Subcutaneous adipose tissue (tissue), 4 donors: ENCODE results near the gene ATP10D. TPM values are rescaled to one million over a fixed set of nuclear protein-coding genes. Genes with fewer than 3 reads are reported as not detected.

Experiments
- total RNA-seq, 4 donors: library from RNA; depleted of rRNA; stranded (reverse); fragments of >200 nt; gene quantifications; one replicate each; pipeline ENCODE4 v1.1.0, GENCODE V29; 2016
- TF ChIP-seq, protein P1 (sequence below): fragments of 450-650 bp; IDR thresholded peaks from one replicate; pipeline ENCODE4 v1.5.1; 2016; ENCODE audit warnings: low read depth, mild to moderate bottlenecking, control low read depth, antibody characterized with exemption, moderate library complexity

ATP10D gene
- total RNA-seq, 4 donors from 2014 or later = 12.6 to 22.4 (median 15.4) TPM

DNA sequence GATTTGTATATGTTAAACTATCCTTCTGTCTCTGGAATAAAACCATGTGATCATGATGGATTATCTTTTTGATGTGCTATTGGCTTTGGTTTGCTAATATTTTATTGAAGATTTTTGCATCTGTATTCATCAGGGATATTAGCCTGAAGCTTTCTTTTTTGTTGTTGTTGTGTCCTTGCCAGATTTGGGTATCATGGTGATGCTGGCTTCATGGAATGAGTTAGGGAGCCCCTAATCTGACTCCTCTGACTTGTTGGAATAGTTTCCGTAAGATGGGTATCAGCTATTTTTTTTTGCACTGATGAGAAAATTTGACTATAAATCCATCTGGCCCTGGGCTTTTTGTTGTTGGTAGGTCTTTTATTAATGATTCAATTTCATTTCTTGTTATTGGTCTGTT lies 45.7 kb downstream of the ATP10D start:
- TF ChIP-seq, protein P1, sequence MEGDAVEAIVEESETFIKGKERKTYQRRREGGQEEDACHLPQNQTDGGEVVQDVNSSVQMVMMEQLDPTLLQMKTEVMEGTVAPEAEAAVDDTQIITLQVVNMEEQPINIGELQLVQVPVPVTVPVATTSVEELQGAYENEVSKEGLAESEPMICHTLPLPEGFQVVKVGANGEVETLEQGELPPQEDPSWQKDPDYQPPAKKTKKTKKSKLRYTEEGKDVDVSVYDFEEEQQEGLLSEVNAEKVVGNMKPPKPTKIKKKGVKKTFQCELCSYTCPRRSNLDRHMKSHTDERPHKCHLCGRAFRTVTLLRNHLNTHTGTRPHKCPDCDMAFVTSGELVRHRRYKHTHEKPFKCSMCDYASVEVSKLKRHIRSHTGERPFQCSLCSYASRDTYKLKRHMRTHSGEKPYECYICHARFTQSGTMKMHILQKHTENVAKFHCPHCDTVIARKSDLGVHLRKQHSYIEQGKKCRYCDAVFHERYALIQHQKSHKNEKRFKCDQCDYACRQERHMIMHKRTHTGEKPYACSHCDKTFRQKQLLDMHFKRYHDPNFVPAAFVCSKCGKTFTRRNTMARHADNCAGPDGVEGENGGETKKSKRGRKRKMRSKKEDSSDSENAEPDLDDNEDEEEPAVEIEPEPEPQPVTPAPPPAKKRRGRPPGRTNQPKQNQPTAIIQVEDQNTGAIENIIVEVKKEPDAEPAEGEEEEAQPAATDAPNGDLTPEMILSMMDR = no peak

DNA sequence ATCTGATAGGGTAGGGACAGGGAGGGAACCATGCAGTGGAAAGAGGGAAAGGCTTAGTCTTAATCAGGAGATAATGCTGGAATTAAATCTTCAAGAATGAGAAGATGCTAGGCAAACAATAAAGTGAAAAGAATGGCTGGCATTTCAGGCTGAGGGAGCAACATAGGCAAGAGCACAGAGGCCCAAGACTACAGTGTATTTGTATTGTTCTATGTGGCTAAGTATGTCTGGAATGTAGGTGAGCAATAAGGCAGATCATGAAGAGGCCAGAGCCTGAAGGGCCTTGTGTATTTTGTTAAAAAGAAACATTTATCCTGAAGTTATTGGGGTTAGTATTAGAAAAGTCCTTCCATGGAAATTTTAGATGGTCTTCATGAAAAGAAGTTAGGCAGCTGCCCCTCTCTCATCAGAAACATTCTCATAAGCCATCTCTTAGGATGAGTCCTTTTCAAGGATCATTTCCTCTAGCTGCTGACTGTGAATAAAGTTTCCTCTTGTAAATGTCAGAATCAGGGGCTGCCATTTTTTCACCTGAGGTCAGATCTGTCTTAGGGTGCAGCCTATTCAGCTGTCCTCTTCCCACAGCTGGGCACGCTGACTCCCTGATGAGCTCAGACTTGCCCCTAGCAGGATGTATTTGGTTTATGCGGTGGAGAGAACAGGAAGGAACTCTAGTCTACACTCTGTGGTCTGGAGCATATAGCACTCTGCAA lies 46.3 kb downstream of the ATP10D start:
- TF ChIP-seq, protein P1 = no peak

DNA sequence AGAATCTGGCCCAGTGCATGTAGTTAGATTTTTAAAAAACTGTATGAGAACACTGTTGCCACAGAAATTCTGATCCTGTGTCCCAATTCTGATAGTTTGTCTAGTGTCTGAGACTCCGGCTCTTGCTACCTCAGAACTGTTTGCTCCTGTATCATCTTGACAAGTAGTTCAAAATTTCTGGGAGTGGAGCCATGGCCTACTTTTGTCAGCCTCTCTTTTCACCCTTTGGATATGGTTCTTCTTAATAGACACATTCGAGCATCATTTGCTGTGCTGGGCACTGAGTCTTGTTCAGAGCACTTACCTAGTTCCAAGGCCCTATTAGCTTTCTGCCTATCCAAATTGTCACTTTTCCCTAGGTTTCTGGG lies 46.9 kb downstream of the ATP10D start:
- TF ChIP-seq, protein P1 = no peak

DNA sequence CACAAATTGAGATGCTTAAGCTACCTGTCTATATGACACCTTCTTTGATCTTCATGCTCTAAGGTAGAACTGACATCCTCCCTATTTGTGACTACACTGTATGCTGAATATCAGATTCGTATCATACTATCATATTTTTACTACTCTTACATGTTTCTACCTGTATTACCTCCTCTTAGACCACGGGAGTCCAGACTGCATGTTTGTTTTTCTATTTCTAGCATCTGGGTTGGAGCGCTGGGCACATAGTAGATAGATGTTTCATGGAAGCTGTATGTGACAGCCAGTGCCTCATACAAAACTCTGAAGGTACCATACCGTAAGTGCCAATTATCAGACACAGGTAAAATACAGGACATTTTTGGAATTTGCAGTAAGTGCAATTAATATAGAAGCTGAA lies 47.6 kb downstream of the ATP10D start:
- TF ChIP-seq, protein P1 = no peak

DNA sequence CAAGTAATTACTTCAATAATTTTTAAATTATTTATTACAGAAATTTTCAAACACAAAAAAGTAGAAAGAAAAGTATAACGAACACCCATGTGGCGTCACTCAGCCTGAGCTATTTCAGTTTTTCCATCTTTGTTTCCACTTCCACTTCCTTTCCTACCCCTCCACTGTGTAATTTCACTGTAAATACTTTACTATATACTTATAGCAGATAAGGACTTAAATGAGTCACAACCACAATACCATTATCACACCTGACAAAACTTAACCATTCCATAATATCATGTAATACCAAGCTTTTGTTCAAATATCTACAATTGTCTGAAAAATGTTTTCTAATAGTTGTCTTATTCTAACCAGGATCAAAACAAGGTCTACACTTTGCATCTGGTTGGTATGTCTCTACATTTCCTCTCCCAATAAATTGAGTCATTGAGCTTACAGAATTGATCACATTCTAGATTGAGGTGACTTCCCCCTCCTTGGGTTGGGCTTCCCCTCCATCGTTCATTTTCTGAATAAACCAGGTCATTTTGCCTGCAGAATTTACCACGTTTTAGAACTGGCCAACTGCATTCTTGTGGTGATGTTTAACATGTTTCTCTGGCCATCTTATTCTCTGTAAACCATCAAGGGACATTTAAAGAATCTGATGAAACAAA lies 48.7 kb downstream of the ATP10D start:
- TF ChIP-seq, protein P1 = no peak

DNA sequence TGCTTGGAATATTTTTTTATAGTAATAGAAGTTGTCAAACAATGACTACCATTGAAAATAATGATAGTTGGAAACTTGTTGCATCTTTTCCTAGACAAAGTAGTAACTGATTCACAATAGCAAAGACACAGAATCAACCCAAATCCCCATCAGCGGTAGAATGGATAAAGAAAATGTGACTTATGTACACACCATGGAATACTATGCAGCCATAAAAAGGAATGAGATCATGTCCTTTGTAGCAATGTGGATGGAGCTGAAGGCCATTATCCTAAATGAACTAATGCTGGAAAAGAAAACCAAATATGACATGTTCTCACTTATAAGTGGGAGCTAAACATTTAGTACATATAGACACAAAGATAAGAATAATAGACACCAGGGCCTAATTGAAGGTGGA lies 49.7 kb downstream of the ATP10D start:
- TF ChIP-seq, protein P1 = no peak

DNA sequence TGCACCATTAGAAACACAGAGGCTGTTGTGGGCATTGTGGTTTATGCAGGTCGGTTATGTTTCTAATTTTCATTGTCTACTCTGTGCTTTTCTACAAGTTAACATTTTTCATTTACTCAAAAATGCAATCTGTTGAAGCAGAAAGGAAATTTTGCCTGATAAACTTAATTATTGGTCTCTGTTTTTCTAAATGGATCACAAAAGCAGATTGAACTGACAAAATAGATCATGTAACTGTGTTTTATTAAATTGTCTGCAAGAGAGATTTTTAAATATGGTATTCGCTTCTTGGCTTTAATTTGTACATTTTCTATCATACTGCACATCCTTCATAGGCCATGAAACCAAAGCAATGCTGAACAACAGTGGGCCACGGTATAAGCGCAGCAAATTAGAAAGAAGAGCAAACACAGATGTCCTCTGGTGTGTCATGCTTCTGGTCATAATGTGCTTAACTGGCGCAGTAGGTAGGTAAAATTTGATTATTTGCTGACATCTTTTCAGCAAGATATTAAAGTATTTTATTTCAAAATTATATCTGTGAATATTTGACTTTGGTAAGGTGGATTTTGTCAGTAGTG lies 50.6 kb downstream of the ATP10D start:
- TF ChIP-seq, protein P1 = no peak
